Endothelial cell of umbilical vein (primary cell): ENCODE data around the gene TTC13. TPM values are rescaled to one million over a fixed set of nuclear protein-coding genes. Genes with fewer than 3 reads are reported as not detected.

Source experiments
- BruUV-seq: library from RNA; stranded (reverse); fragments of 400-500 nt; replicated peaks from 2 replicates; lab custom pipeline; 2021; lab: Mats Ljungman, UMichigan
- CTCF ChIA-PET: fragments of 300-600, 350-600 bp; sonication (Branson Sonifier 250); formaldehyde crosslinking; loops from one replicate; lab custom pipeline; 2021; ENCODE audit warnings: antibody characterized with exemption, inconsistent platforms; lab: Charles Lee
- POLR2A ChIA-PET: fragments of 300-600, 350-600 bp; sonication (Branson Sonifier 250); formaldehyde crosslinking; loops from one replicate; lab custom pipeline; 2021; ENCODE audit warnings: antibody characterized with exemption, inconsistent platforms; lab: Charles Lee
- DNase-seq: peaks from one replicate; pipeline ENCODE4 v3.0.0-alpha.2; 2011; ENCODE audit warnings: low read depth, low spot score
- FAIRE-seq: peaks from 2 replicates; lab custom pipeline; 2011; peaks lifted over from hg19 to GRCh38; lab: Jason Lieb, UNC
- H2AFZ ChIP-seq: 2 replicates; pipeline ENCODE4 v1.6.0; 2012; ENCODE audit warnings: low read depth, low read length, control low read depth, inconsistent platforms
- H3K27ac ChIP-seq: 2 replicates; pipeline ENCODE4 v1.5.1; 2011; ENCODE audit warnings: low read depth, mild to moderate bottlenecking, control low read depth, low read length, moderate library complexity; ENCODE audit not compliant: insufficient read depth
- H3K27me3 ChIP-seq, 2 experiments: 2 replicates each; pipeline versions ENCODE4 v1.6.0 to v1.6.1; 2011; ENCODE audit warnings: low read length in 2 of 2, mixed read lengths in 1 of 2; ENCODE audit not compliant: control insufficient read depth in 2 of 2, insufficient read depth in 2 of 2
- H3K36me3 ChIP-seq, 2 experiments: 2 replicates in 1 of 2; 3 replicates in 1 of 2; pipeline ENCODE4 v1.5.1; 2011; ENCODE audit warnings: low read length in 2 of 2, mild to moderate bottlenecking in 1 of 2, moderate library complexity in 1 of 2; ENCODE audit not compliant: control insufficient read depth in 2 of 2, insufficient read depth in 2 of 2; ENCODE audit errors: extremely low read depth in 1 of 2
- H3K4me1 ChIP-seq: 3 replicates; pipeline ENCODE4 v1.5.1; 2011; ENCODE audit warnings: mild to moderate bottlenecking, low read length; ENCODE audit not compliant: control insufficient read depth, insufficient read depth; ENCODE audit errors: extremely low read depth
- H3K4me2 ChIP-seq: 2 replicates; pipeline ENCODE4 v1.6.1; 2011; ENCODE audit warnings: low read length, control low read depth, mixed read lengths; ENCODE audit not compliant: insufficient read depth
- H3K4me3 ChIP-seq, 3 experiments: fragments of 200-600 bp in 1 of 3; sonication (generic), shearing (Covaris generic) in 1 of 3; replicated peaks in 1 of 3; 2 replicates each; pipeline ENCODE4 v1.5.1; 2011 to 2016; ENCODE audit warnings: control low read depth in 3 of 3, low read length in 3 of 3, mild to moderate bottlenecking in 2 of 3, inconsistent platforms in 1 of 3, low read depth in 1 of 3, moderate library complexity in 1 of 3; ENCODE audit not compliant: insufficient read depth in 1 of 3
- H3K79me2 ChIP-seq: 2 replicates; pipeline ENCODE4 v1.6.0; 2012; ENCODE audit warnings: low read length, inconsistent platforms; ENCODE audit not compliant: control insufficient read depth, insufficient read depth
- H3K9ac ChIP-seq: replicated peaks from 2 replicates; pipeline ENCODE3; 2011; ENCODE audit warnings: low read length, control low read depth; ENCODE audit not compliant: insufficient read depth; ENCODE audit errors: extremely low read depth
- H3K9me1 ChIP-seq: replicated peaks from 3 replicates; pipeline ENCODE4 v1.6.0; 2011; ENCODE audit warnings: mild to moderate bottlenecking, low read length; ENCODE audit not compliant: control insufficient read depth, insufficient read depth; ENCODE audit errors: extremely low read depth
- H3K9me3 ChIP-seq: replicated peaks from 2 replicates; pipeline ENCODE4 v1.5.1; 2012; ENCODE audit warnings: low read length, inconsistent platforms; ENCODE audit not compliant: control insufficient read depth, insufficient read depth
- H4K20me1 ChIP-seq: replicated peaks from 2 replicates; pipeline ENCODE3; 2011; ENCODE audit warnings: mild to moderate bottlenecking, low read length; ENCODE audit not compliant: control insufficient read depth, insufficient read depth; ENCODE audit errors: extremely low read depth
- EZH2 ChIP-seq: IDR thresholded peaks from 2 replicates; pipeline ENCODE4 v1.6.1; 2012; ENCODE audit warnings: borderline replicate concordance, low read depth, mild to moderate bottlenecking, moderate library complexity, low read length, inconsistent platforms; ENCODE audit not compliant: severe bottlenecking
- FOS ChIP-seq: IDR thresholded peaks from 2 replicates; pipeline ENCODE4 v1.6.1; 2011; ENCODE audit warnings: mild to moderate bottlenecking, low read length, moderate library complexity, borderline replicate concordance; ENCODE audit not compliant: insufficient read depth
- GATA2 ChIP-seq: IDR thresholded peaks from 2 replicates; pipeline ENCODE4 v1.7.0; 2011; ENCODE audit warnings: low read depth, mild to moderate bottlenecking, moderate library complexity, mixed read lengths, low read length; ENCODE audit not compliant: insufficient read length, insufficient read depth
- JUN ChIP-seq: IDR thresholded peaks from 2 replicates; pipeline ENCODE4 v1.6.1; 2011; ENCODE audit warnings: borderline replicate concordance, low read depth; ENCODE audit not compliant: insufficient read length, insufficient read depth
- MYC ChIP-seq: IDR thresholded peaks from one replicate; pipeline ENCODE4 v1.6.1; 2011; ENCODE audit warnings: mild to moderate bottlenecking, low read depth, low read length
- POLR2A ChIP-seq: IDR thresholded peaks from 2 replicates; pipeline ENCODE4 v1.6.1; 2012; ENCODE audit warnings: low read depth, mild to moderate bottlenecking, control low read depth, low read length
- POLR2AphosphoS5 ChIP-seq: IDR thresholded peaks from 2 replicates; pipeline ENCODE4 v1.6.1; 2012; ENCODE audit warnings: low read depth, mild to moderate bottlenecking, control low read depth, low read length, moderate library complexity; ENCODE audit not compliant: insufficient read depth
- dilution Hi-C: fragments of 300-500 bp; cut with MboI; formaldehyde crosslinking; loops from one replicate; pipeline ENCODE4 v1.15.0; 2019; ENCODE audit warnings: low sequenced_read_pairs; ENCODE audit not compliant: extremely low pct_ligation_motif_present
- intact Hi-C: fragments of 100-400 bp; cut with micrococcal nuclease; formaldehyde crosslinking; loops from one replicate; pipeline ENCODE4 v1.10.0; 2022
- polyA plus RNA-seq, 4 experiments: library from polyadenylated mRNA; depleted of rRNA in 3 of 4; stranded (reverse) in 3 of 4; unstranded in 1 of 4; fragments of >200 nt; gene quantifications; 2 replicates each; pipeline versions ENCODE4 v1.2.1 to v1.2.3, GENCODE V29; 2011 to 2012; ENCODE audit warnings: missing spikeins in 1 of 4
- total RNA-seq: library from RNA; stranded (reverse); gene quantifications from 2 replicates; pipeline ENCODE4 v1.2.3, GENCODE V29; 2021
- TF ChIP-seq, protein P1 (sequence below): IDR thresholded peaks from 2 replicates; pipeline ENCODE4 v1.6.1; 2011; ENCODE audit not compliant: insufficient read depth, insufficient read length
- TF ChIP-seq, protein P2 (sequence below), 2 donors: IDR thresholded peaks; 1 replicate in 1 of 2; 2 replicates in 1 of 2; pipeline ENCODE4 v1.5.1; 2011; ENCODE audit warnings: low read length in 2 of 2, mild to moderate bottlenecking in 2 of 2, moderate library complexity in 2 of 2, control low read depth in 1 of 2, inconsistent platforms in 1 of 2, low read depth in 1 of 2; ENCODE audit not compliant: insufficient read depth in 1 of 2; ENCODE audit errors: extremely low read depth in 1 of 2

The TTC13 gene
- total and polyA plus RNA-seq, 2 donors (not counting 3 experiments of a cell fraction or from before 2014, with no cell fraction given): 8.8 to 23.9 TPM

DNA sequence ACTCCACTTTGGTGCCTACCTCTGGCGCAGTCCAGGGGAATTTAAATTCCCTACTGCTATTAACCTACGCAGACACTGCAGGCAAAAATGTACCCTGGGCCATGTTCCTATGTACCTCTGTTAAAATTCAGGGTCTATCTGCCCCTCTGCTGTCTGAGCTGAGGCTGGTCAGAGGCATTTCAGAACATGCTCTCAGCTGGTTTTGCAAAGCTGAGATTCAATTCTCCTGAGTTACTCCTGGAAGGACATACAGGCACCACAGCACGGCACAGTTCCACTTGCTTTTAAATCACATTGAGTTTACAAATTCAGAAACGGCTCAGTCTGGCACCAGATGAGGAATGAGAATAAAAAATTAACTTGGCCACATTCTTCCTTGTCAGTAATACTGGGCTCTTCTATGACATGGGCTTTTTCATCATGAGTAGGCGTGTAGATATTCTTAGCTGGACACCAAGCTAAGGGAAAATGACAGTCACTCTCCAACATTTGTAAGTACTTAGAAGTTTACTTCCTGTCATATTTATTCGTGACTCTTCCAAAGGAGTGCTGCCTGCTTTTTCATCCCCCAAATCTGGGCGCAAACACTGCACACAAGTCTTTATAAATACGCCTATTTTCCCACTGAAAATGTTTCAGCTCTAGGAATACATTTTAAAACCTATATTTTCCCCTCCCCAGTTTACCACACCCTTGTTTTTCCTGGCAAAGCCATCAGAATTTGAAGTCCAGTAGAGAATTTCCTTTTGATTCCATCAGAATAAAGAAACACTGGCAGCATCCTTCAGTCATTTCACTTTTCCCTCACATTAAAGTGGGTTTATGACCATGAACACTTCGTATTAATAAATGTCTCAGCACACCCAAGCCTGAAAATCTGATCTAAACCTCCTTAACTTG lies 112.2 kb downstream of the TTC13 start:
- peaks cover 22% of the 10 kb centered on the region for H3K4me1 ChIP-seq
- H3K4me2 ChIP-seq: peak overlapping the region; percentile 93
- H3K9me3 ChIP-seq: no peaks in the 10 kb centered on the region
- DNase-seq: peak; percentile 43
- peak overlapping the region in 2 of 3 experiments; percentile 83 to 93 for H3K4me3 ChIP-seq
- peak overlapping the region; percentile 78 for H3K9ac ChIP-seq
- FAIRE-seq: peak; percentile 77
- dilution Hi-C loops (no loop called here), intact Hi-C loops (loop anchor here (1.0 to 2.0 kb wide), 3 partner anchors 17 to 224 kb away; partner anchors contain the start of gene COG2)
- no peaks in the 10 kb centered on the region for H4K20me1 ChIP-seq
- H3K27ac ChIP-seq: no peak overlapping the region
- peak overlapping the region; percentile 15 for H2AFZ ChIP-seq
- no peaks in the 10 kb centered on the region for H3K27me3 ChIP-seq
- TF ChIP-seq, protein P1, sequence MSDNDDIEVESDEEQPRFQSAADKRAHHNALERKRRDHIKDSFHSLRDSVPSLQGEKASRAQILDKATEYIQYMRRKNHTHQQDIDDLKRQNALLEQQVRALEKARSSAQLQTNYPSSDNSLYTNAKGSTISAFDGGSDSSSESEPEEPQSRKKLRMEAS: no peak
- no peak for TF ChIP-seq FOS
- TF ChIP-seq JUN: no peak
- no peak for TF ChIP-seq MYC
- no peak for TF ChIP-seq POLR2A
- no peak for TF ChIP-seq GATA2
- no peak for TF ChIP-seq POLR2AphosphoS5
- TF ChIP-seq EZH2: no peak
- TF ChIP-seq, protein P2, sequence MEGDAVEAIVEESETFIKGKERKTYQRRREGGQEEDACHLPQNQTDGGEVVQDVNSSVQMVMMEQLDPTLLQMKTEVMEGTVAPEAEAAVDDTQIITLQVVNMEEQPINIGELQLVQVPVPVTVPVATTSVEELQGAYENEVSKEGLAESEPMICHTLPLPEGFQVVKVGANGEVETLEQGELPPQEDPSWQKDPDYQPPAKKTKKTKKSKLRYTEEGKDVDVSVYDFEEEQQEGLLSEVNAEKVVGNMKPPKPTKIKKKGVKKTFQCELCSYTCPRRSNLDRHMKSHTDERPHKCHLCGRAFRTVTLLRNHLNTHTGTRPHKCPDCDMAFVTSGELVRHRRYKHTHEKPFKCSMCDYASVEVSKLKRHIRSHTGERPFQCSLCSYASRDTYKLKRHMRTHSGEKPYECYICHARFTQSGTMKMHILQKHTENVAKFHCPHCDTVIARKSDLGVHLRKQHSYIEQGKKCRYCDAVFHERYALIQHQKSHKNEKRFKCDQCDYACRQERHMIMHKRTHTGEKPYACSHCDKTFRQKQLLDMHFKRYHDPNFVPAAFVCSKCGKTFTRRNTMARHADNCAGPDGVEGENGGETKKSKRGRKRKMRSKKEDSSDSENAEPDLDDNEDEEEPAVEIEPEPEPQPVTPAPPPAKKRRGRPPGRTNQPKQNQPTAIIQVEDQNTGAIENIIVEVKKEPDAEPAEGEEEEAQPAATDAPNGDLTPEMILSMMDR (IDR thresholded peaks at IDR 0.05; ENCODE audit: extremely low read depth in 1 of 2, insufficient read depth in 1 of 2, low read depth in 1 of 2, low read length in 2 of 2): no peak
- BruUV-seq: no TSS peak
- no peaks in the 10 kb centered on the region for H3K36me3 ChIP-seq
- H3K9me1 ChIP-seq: no peaks in the 10 kb centered on the region
- CTCF ChIA-PET: interaction anchor here (0.7 to 1.8 kb wide), 5 partner anchors 8 to 226 kb away, joined by 3 to 4 read pairs (median 3); no protein-coding TSS in a partner anchor
- H3K79me2 ChIP-seq: no peaks in the 10 kb centered on the region
- POLR2A ChIA-PET: interaction anchor here (0.9 to 1.4 kb wide), 2 partner anchors 13 to 14 kb away, joined by 3 to 4 read pairs; no protein-coding TSS in a partner anchor
